ENCODE data around the gene HSBP1L1.

HSBP1L1 gene

DNA sequence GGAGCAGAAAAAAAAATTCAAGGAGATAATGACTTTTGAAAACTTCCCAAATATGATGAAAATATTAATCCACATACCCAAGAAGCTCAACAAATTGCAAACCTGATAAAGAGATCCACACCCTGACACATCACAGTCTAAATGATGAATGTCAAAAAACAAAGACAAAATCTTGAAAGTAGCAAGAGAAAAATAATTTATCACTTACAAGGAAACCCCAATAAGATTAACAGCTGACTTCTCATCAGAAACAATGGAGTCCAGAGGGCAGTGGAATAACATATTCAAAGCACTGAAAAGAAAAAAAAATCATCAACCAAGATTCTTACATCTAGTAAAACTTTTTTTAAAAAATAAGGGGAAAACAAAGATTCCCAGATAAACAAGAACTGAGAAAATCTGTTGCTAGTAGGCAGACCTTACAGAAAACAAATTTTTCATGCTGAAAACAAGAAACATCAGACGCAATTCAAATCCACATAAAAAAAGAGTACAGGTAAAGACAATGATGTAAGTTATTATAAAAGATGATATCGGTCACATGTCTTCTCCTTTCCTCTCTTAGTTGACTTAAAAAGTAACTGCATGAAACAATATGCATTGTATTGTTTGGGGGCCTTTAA lies 34.3 kb upstream of the HSBP1L1 start:
- DNase-seq: no peak

- DNase-seq: no peak
These were observed 33.0 kb upstream of the HSBP1L1 start for GRCh38 chr18:79931475-79931874.

GRCh38 chr18:79932907-79933306 lies 31.5 kb upstream of the HSBP1L1 start:
- DNase-seq: no peak

DNA sequence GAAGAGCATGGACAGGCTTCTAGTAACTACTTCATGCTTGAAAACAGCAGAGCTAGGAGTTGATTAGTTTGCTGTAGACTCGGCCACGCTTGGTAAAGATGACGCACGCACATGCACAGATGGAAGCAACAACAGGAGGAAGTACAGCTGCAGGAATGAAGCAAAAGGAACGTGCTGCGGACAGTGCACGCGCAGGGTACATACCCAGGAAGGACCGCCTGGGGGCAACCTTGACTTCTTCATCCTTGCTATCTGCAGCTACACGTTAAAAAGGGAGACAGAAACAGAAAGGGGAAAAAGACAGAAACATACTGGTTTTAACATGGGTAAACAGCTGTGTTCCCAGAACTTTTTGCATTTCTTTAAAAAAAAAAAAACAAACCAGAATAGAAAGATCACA lies 30.7 kb upstream of the HSBP1L1 start:
- no peak for DNase-seq

GRCh38 chr18:79934311-79935097 lies 29.9 kb upstream of the HSBP1L1 start:
- no peak for DNase-seq

GRCh38 chr18:79935098-79935480 lies 29.4 kb upstream of the HSBP1L1 start:
- no peak for DNase-seq

- DNase-seq: no peak
These were observed 28.9 kb upstream of the HSBP1L1 start for GRCh38 chr18:79935499-79935898.

DNA sequence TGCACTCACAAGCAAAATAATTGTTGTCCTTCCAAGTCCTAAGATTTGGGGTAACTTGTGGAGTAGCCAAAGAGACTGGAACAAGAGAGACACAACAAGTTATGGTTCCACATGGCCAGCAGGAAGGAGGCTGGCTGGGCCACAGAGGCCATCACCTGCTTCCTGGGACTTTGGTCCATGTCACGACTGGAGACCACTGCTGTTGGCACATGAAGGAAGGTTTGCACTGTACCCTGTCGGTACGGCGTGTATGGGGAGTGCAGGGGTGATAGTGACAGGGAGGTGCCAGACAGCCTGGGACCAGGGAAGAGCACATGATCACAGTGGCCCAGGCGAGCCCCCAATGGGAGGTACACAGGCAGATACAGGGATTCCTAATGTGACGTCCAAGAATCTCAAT lies 28.5 kb upstream of the HSBP1L1 start:
- no peak for DNase-seq

- DNase-seq: no peak
These were observed 27.8 kb upstream of the HSBP1L1 start for GRCh38 chr18:79936641-79937040.

- DNase-seq: no peak
These were observed 27.2 kb upstream of the HSBP1L1 start for GRCh38 chr18:79937103-79937860.

DNA sequence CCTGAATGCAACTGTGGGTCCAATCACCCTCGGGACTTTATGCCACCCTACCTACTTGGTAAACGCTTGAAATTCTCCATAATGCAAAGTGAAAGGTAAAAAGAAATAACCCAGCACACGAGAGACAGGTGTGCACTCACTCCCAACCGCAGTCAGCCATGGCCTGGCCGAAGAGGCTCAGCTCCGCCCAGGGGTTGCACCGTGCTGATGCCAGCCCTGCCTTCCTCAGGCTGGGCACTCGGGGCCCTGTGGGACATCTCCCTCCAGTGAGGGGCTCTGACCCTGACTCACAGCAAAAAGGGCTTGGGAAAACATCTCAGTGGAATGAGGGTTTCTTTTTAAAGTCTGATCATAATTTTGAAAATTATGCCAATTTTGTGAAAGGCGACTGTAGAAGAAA lies 26.2 kb upstream of the HSBP1L1 start:
- DNase-seq: no peak

GRCh38 chr18:79939096-79939495 lies 25.3 kb upstream of the HSBP1L1 start:
- DNase-seq: no peak

GRCh38 chr18:79940126-79940813 lies 24.2 kb upstream of the HSBP1L1 start:
- DNase-seq: no peak

GRCh38 chr18:79940814-79941472 lies 23.5 kb upstream of the HSBP1L1 start:
- no peak for DNase-seq

GRCh38 chr18:79941473-79942119 lies 22.8 kb upstream of the HSBP1L1 start:
- no peak for DNase-seq

GRCh38 chr18:79942211-79942610 lies 22.2 kb upstream of the HSBP1L1 start:
- no peak for DNase-seq

DNA sequence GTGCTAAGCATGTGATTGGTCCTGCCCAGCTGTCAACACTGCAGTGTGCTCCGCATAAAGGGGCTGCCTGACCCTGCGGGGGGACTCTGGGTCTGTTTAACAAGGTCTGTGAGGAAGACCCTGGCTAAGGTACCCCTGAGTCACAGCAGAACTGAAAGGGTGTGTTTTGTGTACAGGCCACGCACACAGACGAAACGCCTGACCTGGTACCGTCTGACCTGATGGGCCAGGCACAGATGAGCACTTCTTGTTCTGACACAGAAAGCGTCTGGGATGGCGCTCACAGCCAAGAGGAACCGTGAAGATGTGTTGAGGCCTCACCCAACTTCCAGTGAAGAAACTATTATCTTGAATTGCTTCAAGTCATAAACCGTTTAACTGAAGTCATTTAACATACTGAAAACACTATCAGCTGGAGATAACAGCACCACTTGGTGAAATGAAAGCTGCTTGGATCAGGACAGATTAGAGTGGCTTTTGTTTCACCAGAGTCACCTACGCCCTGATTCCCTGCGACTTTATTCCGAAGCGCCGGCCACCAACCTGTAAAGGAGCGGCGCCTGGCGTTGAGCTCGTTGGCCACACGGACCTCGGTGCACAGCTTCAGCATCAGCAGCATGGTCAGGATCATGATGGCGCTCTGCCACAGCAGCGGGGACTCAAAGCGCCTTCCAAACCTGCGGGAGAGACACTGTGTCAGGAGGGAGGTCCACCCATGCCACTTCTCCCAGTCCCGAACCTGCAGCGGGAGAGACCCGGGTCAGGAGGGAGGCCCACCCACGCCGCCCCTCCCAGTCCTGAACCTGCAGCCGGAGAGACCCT lies 21.4 kb upstream of the HSBP1L1 start:
- no peak for DNase-seq

DNA sequence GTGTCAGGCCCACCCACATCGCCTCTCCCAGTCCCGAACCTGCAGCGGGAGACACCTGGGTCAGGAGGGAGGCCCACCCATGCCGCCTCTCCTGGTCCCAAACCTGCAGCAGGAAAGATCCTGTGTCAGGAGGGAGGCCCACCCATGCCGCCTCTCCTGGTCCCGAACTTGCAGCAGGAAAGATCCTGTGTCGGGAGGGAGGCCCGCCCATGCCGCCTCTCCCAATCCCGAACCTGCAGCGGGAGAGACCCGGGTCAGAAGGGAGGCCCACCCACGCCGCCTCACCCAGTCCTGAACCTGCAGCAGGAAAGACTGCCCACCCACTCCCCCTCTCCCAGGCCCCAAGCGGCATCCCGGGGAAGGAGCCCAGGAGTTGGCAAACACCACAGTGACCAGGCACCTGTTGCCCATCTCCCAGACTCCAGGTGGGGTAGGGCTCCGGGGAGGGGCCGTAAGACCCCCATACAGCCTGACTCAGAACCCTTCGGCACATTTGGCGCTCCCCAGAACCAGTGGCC lies 20.8 kb upstream of the HSBP1L1 start:
- DNase-seq: no peak

DNA sequence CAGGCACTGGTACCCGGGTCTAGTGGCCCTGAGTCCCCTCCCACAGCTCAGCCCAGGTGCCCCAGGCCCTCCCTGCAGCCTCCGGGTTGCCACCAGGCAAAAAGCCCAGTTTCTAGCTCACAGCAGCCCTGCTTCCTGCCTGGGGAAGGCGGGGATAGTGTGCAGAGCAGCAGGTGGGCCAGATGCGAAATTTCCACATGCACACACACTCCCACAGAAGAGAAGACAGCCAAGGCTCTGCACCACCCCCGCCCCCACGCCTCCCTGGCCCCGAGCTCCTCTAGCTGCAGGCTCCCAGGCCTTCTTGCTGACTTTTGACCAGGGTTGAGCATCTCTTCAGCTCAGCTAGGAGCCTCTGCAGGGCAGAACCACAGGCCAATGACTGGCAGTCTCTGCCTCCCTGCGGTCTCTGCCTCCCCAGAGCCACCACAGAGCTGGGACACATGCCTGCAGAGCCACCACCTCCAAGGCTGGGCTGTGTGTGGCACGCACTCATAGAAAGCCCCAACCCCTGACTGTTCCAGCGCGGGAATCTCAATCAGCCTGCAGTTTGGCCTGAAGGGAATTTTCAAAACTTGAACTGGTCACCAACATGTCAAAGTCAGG lies 20.2 kb upstream of the HSBP1L1 start:
- no peak for DNase-seq

GRCh38 chr18:79944746-79945117 lies 19.7 kb upstream of the HSBP1L1 start:
- no peak for DNase-seq

All from effector CD4-positive, alpha-beta T cell (primary cell).